ENCODE data around the gene TMEM97.

Gene TMEM97

GRCh38 chr17:28365487-28365886 is 46.5 kb downstream of the TMEM97 start:
- no peak for DNase-seq (ENCODE audit: low spot score)

DNA sequence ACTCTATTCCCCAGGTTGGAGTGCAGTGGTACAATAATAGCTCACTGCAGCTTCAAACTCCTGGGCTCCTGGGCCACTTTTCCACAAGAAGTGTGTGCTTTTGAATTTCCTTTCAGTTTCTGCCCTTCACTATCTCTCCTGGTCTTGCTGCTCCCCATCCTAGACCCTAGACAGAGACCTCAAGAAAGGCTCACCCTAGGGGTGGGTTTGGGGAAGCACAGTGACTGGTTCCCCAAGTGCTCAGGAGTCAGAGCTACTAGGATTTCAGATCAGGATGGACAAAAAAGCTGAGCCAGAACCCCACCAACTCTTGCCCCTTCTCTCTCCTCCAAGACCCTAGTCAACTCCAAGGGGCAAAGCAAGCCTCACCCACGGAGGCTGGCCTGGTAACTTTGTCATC is 47.6 kb downstream of the TMEM97 start:
- no peak for DNase-seq (ENCODE audit: low spot score)

- DNase-seq (ENCODE audit: low spot score), result no peak
Measured at GRCh38 chr17:28367641-28368305, 48.8 kb downstream of the TMEM97 start.

DNA sequence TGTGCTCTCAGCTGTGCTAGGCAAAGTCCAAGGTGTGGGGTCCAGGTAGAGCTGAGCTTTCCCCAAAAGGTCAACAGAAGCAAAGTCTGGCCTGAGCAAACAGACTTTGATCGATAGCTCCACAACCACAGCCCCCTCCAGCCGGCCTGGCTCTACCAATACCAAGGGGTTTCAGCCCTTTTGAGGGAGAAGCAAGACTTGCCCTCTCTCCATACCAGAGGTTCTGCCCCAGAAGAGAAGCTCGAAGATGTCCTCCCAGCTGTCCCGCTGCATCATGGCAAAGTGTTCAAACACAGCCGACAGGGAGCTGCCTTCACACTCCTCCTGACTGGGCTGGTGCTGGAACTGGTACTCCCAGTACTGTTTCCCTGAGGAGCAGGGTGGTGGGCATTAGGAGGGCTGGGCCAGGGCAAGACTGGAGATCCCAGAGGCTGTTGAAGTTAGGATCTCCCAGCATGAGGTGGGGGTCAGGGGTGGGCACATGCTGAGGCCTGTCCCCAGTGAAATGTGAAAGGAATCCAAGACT is 49.4 kb downstream of the TMEM97 start:
- DNase-seq (ENCODE audit: low spot score), result no peak

DNA sequence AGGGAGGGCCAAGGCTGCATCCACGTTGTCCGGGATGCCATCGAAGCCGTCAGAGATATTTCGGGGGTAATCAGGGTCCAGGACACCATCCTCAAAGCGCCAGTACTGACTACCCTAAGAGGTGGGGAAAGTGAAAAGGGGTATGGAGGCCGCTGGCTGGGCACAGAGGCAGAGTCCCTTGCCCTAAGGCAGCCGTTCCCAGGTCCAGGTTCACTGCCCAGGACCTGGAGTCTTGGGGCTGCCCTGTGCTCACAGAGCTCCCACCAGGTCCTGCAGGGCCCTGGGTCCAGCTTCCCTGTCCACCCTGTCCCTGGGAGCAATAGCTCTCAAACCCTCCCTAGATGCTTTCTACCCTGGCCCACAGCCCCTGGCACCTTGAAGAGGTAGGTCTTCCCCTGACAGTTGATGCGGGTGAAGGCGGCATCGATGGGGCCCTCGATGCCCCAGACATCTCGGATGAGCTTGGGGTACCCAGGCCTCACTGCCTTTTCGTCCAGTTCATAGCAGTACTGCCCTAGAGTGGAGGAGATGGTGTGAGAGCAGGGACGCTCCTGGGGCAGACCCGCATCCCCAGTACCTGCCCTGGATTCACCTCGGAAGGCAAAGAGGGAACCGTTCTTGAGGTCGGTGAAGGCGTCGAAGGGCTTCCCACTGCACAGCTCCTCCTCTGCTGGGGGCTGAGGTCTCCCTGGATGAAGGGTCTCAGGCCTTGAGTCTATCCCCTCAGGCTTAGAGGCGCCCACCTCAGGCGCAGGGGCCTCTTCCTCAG is 50.1 kb downstream of the TMEM97 start:
- no peak for DNase-seq (ENCODE audit: low spot score)

GRCh38 chr17:28369684-28370034 is 50.7 kb downstream of the TMEM97 start:
- no peak for DNase-seq (ENCODE audit: low spot score)

DNA sequence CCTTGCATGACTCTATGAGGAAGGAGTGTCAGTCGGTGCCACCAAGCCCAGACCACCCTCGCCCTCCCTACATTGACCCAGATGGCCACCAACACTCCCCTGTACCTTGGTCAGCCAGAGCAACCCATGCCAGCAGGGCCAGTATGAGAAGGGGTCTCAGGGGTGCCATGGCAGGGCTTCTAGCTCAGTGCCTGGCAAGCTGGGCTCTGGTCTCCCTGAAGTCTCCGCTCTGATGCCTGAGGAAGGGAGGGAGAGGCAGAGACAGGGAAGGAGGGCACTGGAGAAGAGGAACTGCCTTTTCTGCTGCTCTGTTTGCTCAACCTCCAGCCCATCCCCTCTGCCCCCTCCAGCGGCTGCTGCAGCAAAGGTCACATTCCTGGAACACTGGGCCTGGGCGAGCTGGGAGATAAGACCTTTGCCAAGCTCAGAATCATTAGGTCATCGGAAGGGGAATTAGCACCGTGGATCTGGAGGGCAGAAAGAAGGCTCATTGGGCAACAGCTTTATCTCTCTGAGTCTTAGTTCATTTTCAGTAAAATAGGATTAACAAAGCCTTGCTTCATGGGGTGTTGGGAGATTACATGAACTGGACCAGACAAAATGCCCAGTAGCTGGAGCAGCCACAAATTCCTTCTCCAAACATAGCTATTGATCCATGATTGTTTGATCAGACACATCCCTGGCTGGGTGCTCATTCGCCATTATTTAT is 51.2 kb downstream of the TMEM97 start, which contains the start of gene VTN:
Gene VTN (minus strand): TSS at position 273 of the 709 bp plus-strand sequence. CDS start 104 bp downstream, at position 169.
- DNase-seq (ENCODE audit: low spot score), result no peak

DNA sequence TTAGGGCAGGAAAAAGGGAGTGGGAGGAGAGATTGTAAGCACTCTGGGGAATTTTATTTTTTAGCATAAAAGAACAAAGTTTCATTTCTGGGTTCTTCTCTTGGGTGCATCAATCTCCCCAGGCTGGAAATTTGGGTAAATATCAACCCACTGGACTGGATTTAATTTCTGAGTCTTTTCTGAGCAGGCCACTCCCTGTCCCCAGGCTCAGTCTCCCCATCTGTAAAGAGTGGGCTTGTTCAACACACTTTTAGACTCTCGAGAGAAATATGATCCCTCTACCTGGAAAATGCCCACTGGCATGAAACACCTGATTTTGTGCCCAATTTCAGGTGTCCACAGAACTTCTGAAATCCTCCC is 51.7 kb downstream of the TMEM97 start:
- no peak for DNase-seq (ENCODE audit: low spot score)

DNA sequence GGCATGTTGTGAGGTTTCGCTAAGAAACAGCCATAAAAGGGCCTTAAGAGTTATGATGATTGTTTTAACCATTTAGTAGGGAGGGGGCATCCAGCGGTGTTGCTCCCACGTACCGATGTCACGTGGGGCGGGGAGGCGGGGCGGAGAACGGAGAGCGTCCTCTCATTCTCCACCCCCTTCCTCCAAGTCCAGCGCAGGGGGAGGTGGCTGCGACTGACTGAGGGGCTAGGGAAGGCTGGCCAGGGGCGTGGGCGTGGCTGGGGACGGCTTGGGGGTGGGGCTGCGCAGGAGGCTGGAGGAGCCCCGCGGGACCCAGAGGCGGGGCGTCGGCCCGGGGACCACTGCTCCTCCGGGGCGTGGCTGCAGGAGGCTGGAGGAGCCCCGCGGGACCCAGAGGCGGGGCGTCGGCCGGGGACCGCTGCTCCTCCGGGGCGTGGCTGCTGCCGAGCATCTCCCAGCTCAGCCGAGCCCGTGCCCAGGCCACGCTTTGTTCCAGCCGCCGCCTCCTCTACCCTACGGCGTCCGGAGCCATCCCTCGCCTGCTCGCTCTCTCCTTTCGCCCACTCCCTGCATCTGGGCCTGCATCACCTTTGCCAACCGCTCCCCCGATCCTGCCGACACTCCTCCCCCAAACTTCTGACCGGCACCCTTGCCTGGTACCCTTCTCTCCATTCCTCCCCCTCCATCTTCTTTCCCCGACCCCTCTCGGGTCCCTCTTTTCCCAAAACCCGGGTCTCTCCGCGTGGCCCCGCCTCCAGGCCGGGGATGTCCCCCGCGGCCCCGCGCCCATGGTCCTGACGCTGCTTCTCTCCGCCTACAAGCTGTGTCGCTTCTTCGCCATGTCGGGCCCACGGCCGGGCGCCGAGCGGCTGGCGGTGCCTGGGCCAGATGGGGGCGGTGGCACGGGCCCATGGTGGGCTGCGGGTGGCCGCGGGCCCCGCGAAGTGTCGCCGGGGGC is 52.5 kb downstream of the TMEM97 start, which contains the start of gene SARM1:
Gene SARM1 (plus strand): TSS at position 450 of the 958 bp plus-strand sequence. CDS start 339 bp downstream, at position 789.
- peak; percentile 70 for DNase-seq (ENCODE audit: low spot score)

DNA sequence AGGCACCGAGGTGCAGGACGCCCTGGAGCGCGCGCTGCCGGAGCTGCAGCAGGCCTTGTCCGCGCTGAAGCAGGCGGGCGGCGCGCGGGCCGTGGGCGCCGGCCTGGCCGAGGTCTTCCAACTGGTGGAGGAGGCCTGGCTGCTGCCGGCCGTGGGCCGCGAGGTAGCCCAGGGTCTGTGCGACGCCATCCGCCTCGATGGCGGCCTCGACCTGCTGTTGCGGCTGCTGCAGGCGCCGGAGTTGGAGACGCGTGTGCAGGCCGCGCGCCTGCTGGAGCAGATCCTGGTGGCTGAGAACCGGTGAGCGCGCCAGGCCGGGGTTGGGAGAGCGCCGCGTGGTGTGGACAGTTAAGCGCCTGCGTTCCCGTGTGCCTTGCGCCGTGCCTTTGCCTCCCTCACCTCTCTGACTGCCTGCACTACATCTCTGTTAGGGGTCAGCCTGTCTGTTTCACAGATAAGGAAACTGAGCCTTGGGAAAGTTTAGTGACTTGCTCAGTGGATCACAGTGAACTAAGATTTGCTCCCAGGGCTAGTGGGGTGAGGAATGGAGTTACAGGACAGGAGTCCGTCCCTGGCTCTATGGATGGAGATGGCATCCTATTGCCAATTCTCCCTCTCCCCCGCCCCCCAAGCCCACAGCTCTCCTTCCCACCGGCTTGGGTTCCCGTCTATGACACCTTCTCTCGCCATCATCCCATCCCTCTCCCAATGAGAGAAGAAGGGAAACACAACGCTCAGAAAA is 53.4 kb downstream of the TMEM97 start:
- DNase-seq (ENCODE audit: low spot score), result no peak

- no peak for DNase-seq (ENCODE audit: low spot score)
Measured at GRCh38 chr17:28372945-28373274, 53.9 kb downstream of the TMEM97 start.
